Heart left ventricle (tissue), 16 donors: ENCODE results near the gene ALOXE3. TPM values are rescaled to one million over a fixed set of nuclear protein-coding genes. Genes with fewer than 3 reads are reported as not detected.

Experiments
- ATAC-seq, 4 donors: fragments of 200-7000 bp; cut with Tn5 transposase; one replicate each; pipeline ENCODE4 v1.9.1; 2020 to 2022; ENCODE audit warnings: moderate library complexity in 4 of 4, mild to moderate bottlenecking in 3 of 4, moderate number of reproducible peaks in 1 of 4
- DNase-seq, 5 donors: peaks; one replicate each; pipeline ENCODE4 v3.0.0-alpha.2; 2020
- H3K27ac ChIP-seq, 12 donors: fragments of 200-600 bp; sonication (generic) in 4 of 12; one replicate each; pipeline versions ENCODE4 v1.5.0 to v1.8.0; 2016 to 2022; ENCODE audit warnings: mild to moderate bottlenecking in 2 of 12
- H3K27me3 ChIP-seq, 9 donors: fragments of 200-600 bp; sonication (generic) in 2 of 9; one replicate each; pipeline versions ENCODE4 v1.5.1 to v1.8.0; 2016 to 2022; ENCODE audit warnings: mild to moderate bottlenecking in 3 of 9
- H3K36me3 ChIP-seq, 9 donors: fragments of 200-600 bp; sonication (generic) in 2 of 9; one replicate each; pipeline versions ENCODE4 v1.5.0 to v1.8.0; 2018 to 2022; ENCODE audit warnings: mild to moderate bottlenecking in 2 of 9
- H3K4me1 ChIP-seq, 12 donors: fragments of 200-600 bp; sonication (generic) in 4 of 12; one replicate each; pipeline versions ENCODE4 v1.5.0 to v1.8.0; 2016 to 2022; ENCODE audit warnings: mild to moderate bottlenecking in 3 of 12
- H3K4me3 ChIP-seq, 12 donors: fragments of 200-600 bp; sonication (generic) in 4 of 12; one replicate each; pipeline versions ENCODE4 v1.5.0 to v1.8.0; 2017 to 2022; ENCODE audit warnings: mild to moderate bottlenecking in 9 of 12, moderate library complexity in 4 of 12
- H3K9me3 ChIP-seq, 12 donors: fragments of 200-600 bp; sonication (generic) in 4 of 12; one replicate each; pipeline versions ENCODE4 v1.5.0 to v1.8.0; 2016 to 2022; ENCODE audit warnings: mild to moderate bottlenecking in 1 of 12
- POLR2A ChIP-seq, 2 donors: fragments of 450-650 bp; IDR thresholded peaks; one replicate each; pipeline ENCODE4 v1.6.1; 2017; ENCODE audit warnings: antibody characterized with exemption in 2 of 2, mild to moderate bottlenecking in 2 of 2, moderate library complexity in 2 of 2
- WGBS, 4 donors: extraction: QIAGEN DNeasy Blood & Tissue Kit in 2 of 4; methylation state at CpG; one replicate each; pipeline versions ENCODE4 v1.1.5 to v1.1.7; 2013 to 2018; 5-methylcytosine and 5-hydroxymethylcytosine counted together
- intact Hi-C, 10 donors: fragments of 100-400 bp; cut with DNase I; formaldehyde crosslinking; loops; one replicate each; pipeline versions ENCODE4 v1.11.1 to v1.14.2; 2022
- polyA plus RNA-seq, 2 donors: library from polyadenylated mRNA; stranded (reverse); fragments of 200-250 nt; gene quantifications; one replicate each; pipeline ENCODE4 v1.2.3, GENCODE V29; 2013
- total RNA-seq, 9 donors: library from RNA; depleted of rRNA in 2 of 9; stranded (reverse); fragments of >200 nt in 2 of 9; fragmentation: NEBNext Ultra II Directional in 3 of 9; extraction: Animal tissue kit (Norgen Biotek cat#: 25700) in 3 of 9; gene quantifications; one replicate each; pipeline versions ENCODE4 v1.1.0 to v1.2.4, GENCODE V29; 2016 to 2023
- TF ChIP-seq, protein P1 (sequence below), 12 donors: fragments of 200-600 bp; sonication (generic) in 4 of 12; IDR thresholded peaks; one replicate each; pipeline versions ENCODE4 v1.5.0 to v1.8.0; 2018 to 2022; ENCODE audit warnings: antibody characterized with exemption in 12 of 12, mild to moderate bottlenecking in 5 of 12
- donor health status: ischemic (EF 13 %, LVEDD 7.1; RV severe dilation, severe dysfunction).
- donor health status: healthy with polysubstance abuse.
- donor health status: DM: no; HTN: yes; CAD: no.
- donor health status: DM: no; HTN: no; CAD: no.
- donor health status: ischemic (EF 25% LVEDD 6.9; RV normal size, moderate dysfunction).
- donor health status: ischemic (EF 25% LVEDD 5.7; RV mildly dilated, moderate dysfunction).
- donor health status: healthy.
- donor health status: DM: yes; HTN: yes; CAD: no.
- donor health status: ischemic (EF 35%, LVEDD 5.7; RV mildly dilated, moderate dysfunction).
- donor health status: nonischemic (EF 11% LVEDD 7.7; RV severe dilation, severe dysfunction).
- donor health status: DM: yes; HTN: yes; CAD: no.
- donor health status: PGD.
- donor health status: ischemic (EF 29% LVEDD 5.4; RV normal size, mild dysfunction).
- donor health status: nonischemic (EF 23%, LVEDD 6.1; RV moderate dilation, normal function).

ALOXE3 gene
- total and polyA plus RNA-seq, 11 donors, result 0.12 TPM; not detected in 10

GRCh38 chr17:8143581-8144400 is 25.5 kb upstream of the ALOXE3 start:
- ATAC-seq (no peak), DNase-seq (peak in 2 of 5 donors; percentile 14 to 49)
- Histone ChIP-seq H3K27ac (peak overlapping the region in 2 of 12 donors; percentile 87 to 100), H3K9me3 (no peaks in the 10 kb centered on the region), H3K4me1 (peaks cover 0 to 77% (median 17%) of the 10 kb centered on the region in 12 donors), H3K36me3 (peaks cover 15 to 97% (median 95%) of the 10 kb centered on the region in 9 donors), H3K27me3 (no peaks in the 10 kb centered on the region), H3K4me3 (no peak overlapping the region)
- 86 to 92% (median 90%) methylated on average over 21 to 22 of the region's 22 CpGs for WGBS, 4 donors
- intact Hi-C loops, result loop anchor here in 1 of 10 donors (10.0 kb wide), 1 partner anchor 299 kb away; no protein-coding TSS in a partner anchor
- TF ChIP-seq, protein P1, sequence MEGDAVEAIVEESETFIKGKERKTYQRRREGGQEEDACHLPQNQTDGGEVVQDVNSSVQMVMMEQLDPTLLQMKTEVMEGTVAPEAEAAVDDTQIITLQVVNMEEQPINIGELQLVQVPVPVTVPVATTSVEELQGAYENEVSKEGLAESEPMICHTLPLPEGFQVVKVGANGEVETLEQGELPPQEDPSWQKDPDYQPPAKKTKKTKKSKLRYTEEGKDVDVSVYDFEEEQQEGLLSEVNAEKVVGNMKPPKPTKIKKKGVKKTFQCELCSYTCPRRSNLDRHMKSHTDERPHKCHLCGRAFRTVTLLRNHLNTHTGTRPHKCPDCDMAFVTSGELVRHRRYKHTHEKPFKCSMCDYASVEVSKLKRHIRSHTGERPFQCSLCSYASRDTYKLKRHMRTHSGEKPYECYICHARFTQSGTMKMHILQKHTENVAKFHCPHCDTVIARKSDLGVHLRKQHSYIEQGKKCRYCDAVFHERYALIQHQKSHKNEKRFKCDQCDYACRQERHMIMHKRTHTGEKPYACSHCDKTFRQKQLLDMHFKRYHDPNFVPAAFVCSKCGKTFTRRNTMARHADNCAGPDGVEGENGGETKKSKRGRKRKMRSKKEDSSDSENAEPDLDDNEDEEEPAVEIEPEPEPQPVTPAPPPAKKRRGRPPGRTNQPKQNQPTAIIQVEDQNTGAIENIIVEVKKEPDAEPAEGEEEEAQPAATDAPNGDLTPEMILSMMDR (IDR thresholded peaks at IDR 0.05), result no peak
- TF ChIP-seq POLR2A (IDR thresholded peaks at IDR 0.05), result no peak

- Histone ChIP-seq H3K9me3 (no peaks in the 10 kb centered on the region), H3K4me3 (no peak overlapping the region), H3K27me3 (no peaks in the 10 kb centered on the region), H3K27ac (peak overlapping the region in 3 of 12 donors; percentile 8 to 100 (median 87)), H3K36me3 (peaks cover 15 to 90% (median 87%) of the 10 kb centered on the region in 9 donors), H3K4me1 (peaks cover 3 to 75% (median 16%) of the 10 kb centered on the region in 12 donors)
- 82 to 84% (median 83%) methylated on average over 15 of the region's 15 CpGs for WGBS, 4 donors
- no peak for DNase-seq
- no peak for ATAC-seq
- intact Hi-C loops, result loop anchor here in 1 of 10 donors (10.0 kb wide), 1 partner anchor 298 kb away; no protein-coding TSS in a partner anchor
- TF ChIP-seq, protein P1 (IDR thresholded peaks at IDR 0.05), result no peak
- no peak for TF ChIP-seq POLR2A (IDR thresholded peaks at IDR 0.05)
Measured at GRCh38 chr17:8142887-8143580, 24.7 kb upstream of the ALOXE3 start.

DNA sequence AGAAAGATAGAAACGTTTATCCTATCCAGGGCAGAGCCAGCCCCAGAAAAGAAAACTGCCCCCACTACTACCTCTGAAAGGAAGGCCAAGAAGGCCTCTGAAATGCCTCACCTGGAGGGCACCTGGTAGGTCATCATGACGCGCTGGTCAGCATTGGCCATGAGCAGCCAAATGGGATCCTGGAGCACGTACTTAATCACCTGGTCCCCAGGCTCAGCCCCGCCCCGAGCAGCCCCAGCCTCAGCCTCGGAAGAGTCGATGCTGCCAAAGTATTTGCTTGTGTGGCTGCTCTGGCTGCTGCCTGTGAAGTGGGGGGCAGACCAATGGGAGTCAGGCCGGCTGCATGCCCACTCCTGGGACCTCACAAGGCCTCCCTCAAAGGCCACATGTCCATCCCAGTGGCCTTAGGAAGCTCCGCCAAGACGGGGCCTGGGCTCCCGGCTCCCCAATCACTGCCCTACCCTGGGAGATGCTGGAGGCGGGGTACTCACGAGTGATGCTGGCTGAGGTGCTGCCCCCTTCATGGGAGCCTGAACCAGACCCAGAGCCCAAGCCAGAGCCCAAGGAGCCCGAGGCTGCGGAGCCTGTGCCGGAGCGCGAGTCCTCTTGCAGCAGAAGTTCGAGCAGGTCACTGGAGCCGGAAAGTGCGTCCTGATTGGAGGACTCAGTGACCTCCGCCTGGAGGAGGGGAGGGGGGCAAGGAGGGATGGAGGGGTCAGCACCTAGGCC is 24.0 kb upstream of the ALOXE3 start:
- DNase-seq, result no peak
- 81 to 87% (median 85%) methylated on average over 17 to 23 of the region's 23 CpGs for WGBS, 4 donors
- no peak for ATAC-seq
- Histone ChIP-seq H3K9me3 (no peaks in the 10 kb centered on the region), H3K4me1 (peaks cover under 1 to 73% (median 17%) of the 10 kb centered on the region in 12 donors), H3K27me3 (no peaks in the 10 kb centered on the region), H3K27ac (peak overlapping the region in 5 of 12 donors; percentile 8 to 100 (median 26)), H3K36me3 (peaks cover 15 to 83% (median 80%) of the 10 kb centered on the region in 9 donors), H3K4me3 (no peak overlapping the region)
- intact Hi-C loops, result loop anchor here in 1 of 10 donors (10.0 kb wide), 1 partner anchor 298 kb away; no protein-coding TSS in a partner anchor
- no peak for TF ChIP-seq POLR2A (IDR thresholded peaks at IDR 0.05)
- TF ChIP-seq, protein P1 (IDR thresholded peaks at IDR 0.05), result no peak
